A673 (cell line): ENCODE data around the gene SPATS1. TPM values are rescaled to one million over a fixed set of nuclear protein-coding genes. Genes with fewer than 3 reads are reported as not detected.
A peak's percentile ranks its signal among the peaks of the same experiment; 100 is the strongest.

Source experiments
- BruUV-seq: library from RNA; stranded (reverse); fragments of 400-500 nt; replicated peaks from 2 replicates; lab custom pipeline; 2021; lab: Mats Ljungman, UMichigan
- CTCF ChIA-PET: fragments of 300-600 bp; sonication (Branson Sonifier 250); formaldehyde crosslinking; loops from one replicate; lab custom pipeline; 2022; ENCODE audit warnings: antibody characterized with exemption; lab: Charles Lee
- POLR2A ChIA-PET: fragments of 300-600 bp; sonication (Branson Sonifier 250); formaldehyde crosslinking; loops from one replicate; lab custom pipeline; 2022; ENCODE audit warnings: antibody characterized with exemption; ENCODE audit not compliant: low non-redundant PET; lab: Charles Lee
- DNase-seq: peaks from one replicate; pipeline ENCODE4 v3.0.0-alpha.2; 2015; ENCODE audit warnings: low spot score
- H3K27ac ChIP-seq: fragments of 200-600 bp; sonication (generic); 2 replicates; pipeline ENCODE4 v1.5.1; 2016; ENCODE audit warnings: mixed run types, low read depth, mild to moderate bottlenecking, mixed read lengths, antibody characterized with exemption, low read length; ENCODE audit not compliant: poor library complexity, severe bottlenecking
- H3K27me3 ChIP-seq: fragments of 200-600 bp; sonication (generic); replicated peaks from 2 replicates; pipeline ENCODE4 v1.6.1; 2017; ENCODE audit warnings: mixed run types, low read depth, mild to moderate bottlenecking, mixed read lengths, antibody characterized with exemption, low read length; ENCODE audit not compliant: insufficient read depth, poor library complexity
- H3K36me3 ChIP-seq: fragments of 200-600 bp; sonication (generic); 2 replicates; pipeline ENCODE4 v1.6.1; 2016; ENCODE audit warnings: mixed run types, mild to moderate bottlenecking, mixed read lengths, antibody characterized with exemption, low read length; ENCODE audit not compliant: insufficient read depth, poor library complexity, severe bottlenecking
- H3K4me1 ChIP-seq: fragments of 200-600 bp; sonication (generic); 2 replicates; pipeline ENCODE4 v1.6.1; 2017; ENCODE audit warnings: mixed run types, mild to moderate bottlenecking, mixed read lengths, antibody characterized with exemption, low read length; ENCODE audit not compliant: insufficient read depth, poor library complexity, severe bottlenecking
- H3K4me3 ChIP-seq: fragments of 200-600 bp; sonication (generic); 2 replicates; pipeline ENCODE4 v1.5.1; 2016; ENCODE audit warnings: low read depth, mixed run types, mild to moderate bottlenecking, mixed read lengths, low read length; ENCODE audit not compliant: poor library complexity, severe bottlenecking
- H3K9me3 ChIP-seq: fragments of 200-600 bp; sonication (generic); 2 replicates; pipeline ENCODE4 v1.6.1; 2016; ENCODE audit warnings: mixed run types, low read depth, mild to moderate bottlenecking, mixed read lengths, antibody characterized with exemption, low read length; ENCODE audit not compliant: poor library complexity, severe bottlenecking
- CTCF ChIP-seq: fragments of 300-800, 200-600 bp; sonication (generic); conservative IDR thresholded peaks from 2 replicates; pipeline ENCODE4 v1.5.1; 2017; ENCODE audit warnings: low read depth, mild to moderate bottlenecking, antibody characterized with exemption, low read length, moderate library complexity, mixed read lengths
- EZH2 ChIP-seq: fragments of 200-600 bp; sonication (generic); IDR thresholded peaks from 2 replicates; pipeline ENCODE4 v1.6.1; 2017; ENCODE audit warnings: borderline replicate concordance, low read depth, mild to moderate bottlenecking, mixed read lengths, antibody characterized with exemption, low read length; ENCODE audit not compliant: poor library complexity, severe bottlenecking
- intact Hi-C: fragments of 100-400 bp; cut with micrococcal nuclease; formaldehyde crosslinking; loops from one replicate; pipeline ENCODE4 v1.10.0; 2022; ENCODE audit not compliant: unreplicated experiment
- total RNA-seq: library from RNA; stranded (reverse); gene quantifications from 2 replicates; pipeline ENCODE4 v1.2.3, GENCODE V29; 2021

SPATS1 gene
- total RNA-seq, 1 experiment from 2014 or later, result not detected

DNA sequence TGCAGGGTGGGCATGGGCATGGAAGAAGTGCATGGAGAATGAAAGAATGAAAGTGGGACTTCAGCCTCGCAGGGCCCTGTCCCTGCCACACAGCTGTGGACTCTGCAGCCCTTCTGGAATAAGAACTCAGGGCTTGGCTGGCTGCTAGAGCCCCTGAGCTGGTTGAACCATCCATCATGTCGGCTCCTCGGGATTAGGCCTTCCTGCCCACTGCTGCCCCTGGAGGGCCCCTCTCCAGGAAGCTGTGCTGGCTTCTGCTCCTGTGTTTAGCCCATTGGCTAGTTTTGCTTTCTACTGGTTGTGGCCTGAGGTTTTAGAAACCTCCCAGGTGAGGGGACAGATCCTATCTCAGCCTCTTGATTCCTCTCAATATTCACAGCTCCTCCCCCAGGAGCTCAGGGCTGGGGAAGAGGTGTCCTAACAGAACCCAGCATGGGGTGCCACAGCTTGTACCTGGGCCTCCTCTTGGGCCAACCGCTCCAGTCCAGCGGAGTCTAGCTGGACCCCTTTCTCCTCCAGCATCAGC, 37.2 kb upstream of the SPATS1 start:
- Histone ChIP-seq H3K36me3 (peaks cover 61% of the 10 kb centered on the region), H3K9me3 (no peaks in the 10 kb centered on the region), H3K4me3 (no peak overlapping the region), H3K27ac (peak overlapping the region; percentile 47), H3K4me1 (no peaks in the 10 kb centered on the region), H3K27me3 (no peaks in the 10 kb centered on the region)
- TF ChIP-seq CTCF (no peak), EZH2 (no peak)
- intact Hi-C loops, result loop anchor here (2.0 kb wide), 1 partner anchor 36 kb away; no protein-coding TSS in a partner anchor
- ChIA-PET CTCF (interaction anchor here (1.1 to 2.1 kb wide), 4 partner anchors 8 to 209 kb away, joined by 3 to 18 read pairs (median 6); partner anchors contain the start of genes AARS2 and TMEM151B), POLR2A (no interaction called here)
- no peak for DNase-seq
- no TSS peak for BruUV-seq

DNA sequence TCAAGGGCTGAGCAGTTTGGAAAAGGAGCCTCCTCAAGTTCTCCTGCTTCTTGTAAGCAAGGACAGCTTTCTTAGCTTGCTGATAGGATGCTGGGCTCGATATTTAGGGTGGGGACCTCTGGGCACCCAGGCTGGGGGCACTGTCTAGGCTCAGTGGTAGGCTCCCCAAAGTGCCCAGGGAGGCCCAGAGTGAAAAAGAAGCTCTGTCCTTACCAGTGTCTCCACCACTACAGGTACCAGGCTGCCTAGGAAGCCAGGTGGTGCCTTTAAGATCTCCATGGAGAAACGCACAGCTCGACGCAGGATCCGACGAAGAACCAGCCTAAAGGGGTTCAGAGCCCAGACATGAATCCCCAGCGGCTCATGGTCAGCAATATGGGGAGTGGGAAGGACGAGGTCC, 35.7 kb upstream of the SPATS1 start:
- Histone ChIP-seq H3K36me3 (peaks cover 64% of the 10 kb centered on the region), H3K27ac (no peak overlapping the region), H3K27me3 (no peaks in the 10 kb centered on the region), H3K4me1 (no peaks in the 10 kb centered on the region), H3K4me3 (no peak overlapping the region), H3K9me3 (no peaks in the 10 kb centered on the region)
- DNase-seq, result no peak
- intact Hi-C loops, result no loop called here
- POLR2A ChIA-PET, result interaction anchor here (0.6 kb wide), 1 partner anchor 946 kb away, joined by 4 read pairs; no protein-coding TSS in a partner anchor
- BruUV-seq, result no TSS peak
- TF ChIP-seq CTCF (no peak), EZH2 (no peak)
- CTCF ChIA-PET, result no interaction called here

- intact Hi-C loops, result no loop called here
- H3K27ac ChIP-seq, result no peak overlapping the region
- ChIA-PET POLR2A (interaction anchor here (0.6 kb wide), 1 partner anchor 946 kb away, joined by 4 read pairs; no protein-coding TSS in a partner anchor), CTCF (no interaction called here)
- TF ChIP-seq EZH2 (no peak), CTCF (no peak)
- no peaks in the 10 kb centered on the region for H3K27me3 ChIP-seq
- peaks cover 65% of the 10 kb centered on the region for H3K36me3 ChIP-seq
- peaks cover 4% of the 10 kb centered on the region for H3K4me1 ChIP-seq
- H3K4me3 ChIP-seq, result no peak overlapping the region
- H3K9me3 ChIP-seq, result no peaks in the 10 kb centered on the region
- DNase-seq, result no peak
- no TSS peak for BruUV-seq
Observed at GRCh38 chr6:44307217-44307616, 35.2 kb upstream of the SPATS1 start.
